PC-9 (cell line): Measurements from ENCODE around the gene ANKEF1. TPM values are rescaled to one million over a fixed set of nuclear protein-coding genes. Genes with fewer than 3 reads are reported as not detected.

Experiments
- BruUV-seq: library from RNA; stranded (reverse); fragments of 400-500 nt; replicated peaks from 2 replicates; lab custom pipeline; 2021; lab: Mats Ljungman, UMichigan
- CTCF ChIA-PET: fragments of 300-600 bp; sonication (Branson Sonifier 250); formaldehyde crosslinking; loops from one replicate; lab custom pipeline; 2022; ENCODE audit warnings: antibody characterized with exemption; lab: Charles Lee
- POLR2A ChIA-PET: fragments of 300-600 bp; sonication (Branson Sonifier 250); formaldehyde crosslinking; loops from one replicate; lab custom pipeline; 2022; ENCODE audit warnings: antibody characterized with exemption; ENCODE audit not compliant: unreplicated experiment; lab: Charles Lee
- DNase-seq, 2 experiments: peaks; one replicate each; pipeline versions ENCODE4 v3.0.0 to v3.0.0-alpha.2; 2015 to 2022; ENCODE audit warnings: mixed read lengths in 1 of 2
- H2AFZ ChIP-seq: fragments of 200-600 bp; sonication (generic); 2 replicates; pipeline ENCODE4 v1.8.1; 2017; ENCODE audit warnings: antibody characterized with exemption
- H3F3A ChIP-seq: fragments of 200-600 bp; sonication (generic); 2 replicates; pipeline ENCODE4 v1.8.1; 2017; ENCODE audit warnings: antibody characterized with exemption, mild to moderate bottlenecking, low read depth; ENCODE audit not compliant: insufficient read depth
- H3K27ac ChIP-seq: fragments of 200-600 bp; sonication (generic); 2 replicates; pipeline ENCODE4 v1.6.1; 2016; ENCODE audit warnings: mixed run types
- H3K27me3 ChIP-seq: fragments of 200-600 bp; sonication (generic); 2 replicates; pipeline ENCODE4 v1.6.1; 2016; ENCODE audit warnings: low read depth, mixed run types; ENCODE audit not compliant: insufficient read depth
- H3K36me3 ChIP-seq: fragments of 200-600 bp; sonication (generic); 2 replicates; pipeline ENCODE4 v1.6.1; 2016; ENCODE audit warnings: low read depth, mixed run types
- H3K4me1 ChIP-seq: fragments of 200-600 bp; sonication (generic); replicated peaks from 2 replicates; pipeline ENCODE4 v1.6.1; 2016; ENCODE audit warnings: mixed run types; ENCODE audit not compliant: insufficient read depth
- H3K4me2 ChIP-seq: fragments of 200-600 bp; sonication (generic); 2 replicates; pipeline ENCODE4 v1.6.1; 2017; ENCODE audit warnings: mixed run types
- H3K4me3 ChIP-seq: fragments of 200-600 bp; sonication (generic); 2 replicates; pipeline ENCODE4 v1.6.1; 2016; ENCODE audit warnings: mixed run types
- H3K79me2 ChIP-seq: fragments of 200-600 bp; sonication (generic); 2 replicates; pipeline ENCODE4 v1.6.1; 2017; ENCODE audit warnings: low read depth, mixed run types
- H3K9me2 ChIP-seq: fragments of 200-600 bp; sonication (generic); 2 replicates; pipeline ENCODE4 v1.8.1; 2017; ENCODE audit warnings: mild to moderate bottlenecking; ENCODE audit not compliant: insufficient read depth
- H3K9me3 ChIP-seq: fragments of 200-600 bp; sonication (generic); 2 replicates; pipeline ENCODE4 v1.8.1; 2016; ENCODE audit warnings: low read depth; ENCODE audit not compliant: insufficient read depth
- H4K20me1 ChIP-seq: fragments of 200-600 bp; sonication (generic); 2 replicates; pipeline ENCODE4 v1.8.1; 2017; ENCODE audit not compliant: insufficient read depth
- CTCF ChIP-seq: fragments of 200-600 bp; sonication (generic); conservative IDR thresholded peaks from 2 replicates; pipeline ENCODE4 v1.6.1; 2017; ENCODE audit warnings: mixed run types, antibody characterized with exemption, mild to moderate bottlenecking, moderate library complexity
- EZH2 ChIP-seq: fragments of 200-600 bp; sonication (generic); IDR thresholded peaks from 2 replicates; pipeline ENCODE4 v1.8.0; 2017; ENCODE audit warnings: antibody characterized with exemption, low read depth
- intact Hi-C: fragments of 100-400 bp; cut with micrococcal nuclease; formaldehyde crosslinking; loops from one replicate; pipeline ENCODE4 v1.10.0; 2022; ENCODE audit not compliant: unreplicated experiment
- total RNA-seq: library from RNA; stranded (reverse); gene quantifications from 2 replicates; pipeline ENCODE4 v1.2.3, GENCODE V29; 2021

Gene ANKEF1
- total RNA-seq, 1 experiment from 2014 or later, result 11.1 TPM

GRCh38 chr20:10089871-10090587, 55.2 kb downstream of the ANKEF1 start:
- intact Hi-C loops, result loop anchor here (1.0 to 10.0 kb wide), 5 partner anchors 112 to 1452 kb away; no protein-coding TSS in a partner anchor
- no peak for DNase-seq
- H2AFZ ChIP-seq, result no peak overlapping the region
- H3K27me3 ChIP-seq, result no peaks in the 10 kb centered on the region
- no peak overlapping the region for H3K4me2 ChIP-seq
- no peaks in the 10 kb centered on the region for H3K9me3 ChIP-seq
- peaks cover 27% of the 10 kb centered on the region for H3K4me1 ChIP-seq
- ChIA-PET CTCF (interaction anchor here (0.5 to 4.1 kb wide), 4 partner anchors 13 to 111 kb away, joined by 3 to 30 read pairs (median 4); no protein-coding TSS in a partner anchor), POLR2A (no interaction called here)
- no peak overlapping the region for H3K4me3 ChIP-seq
- H3K36me3 ChIP-seq, result no peaks in the 10 kb centered on the region
- H3K27ac ChIP-seq, result no peak overlapping the region
- no peaks in the 10 kb centered on the region for H3K79me2 ChIP-seq
- no TSS peak for BruUV-seq
- peaks cover 21% of the 10 kb centered on the region; the same call in 1 of the 2 replicates for H3F3A ChIP-seq
- no peaks in the 10 kb centered on the region for H4K20me1 ChIP-seq
- no peaks in the 10 kb centered on the region for H3K9me2 ChIP-seq
- no peak for TF ChIP-seq EZH2
- no peak for TF ChIP-seq CTCF

- Histone ChIP-seq H3K4me2 (no peak overlapping the region), H4K20me1 (no peaks in the 10 kb centered on the region), H3K4me3 (no peak overlapping the region), H3F3A (peaks cover 21% of the 10 kb centered on the region; the same call in 1 of the 2 replicates), H3K27me3 (no peaks in the 10 kb centered on the region), H3K27ac (no peak overlapping the region), H3K9me3 (no peaks in the 10 kb centered on the region), H3K4me1 (peaks cover 27% of the 10 kb centered on the region), H3K36me3 (no peaks in the 10 kb centered on the region), H2AFZ (no peak overlapping the region), H3K9me2 (no peaks in the 10 kb centered on the region), H3K79me2 (no peaks in the 10 kb centered on the region)
- TF ChIP-seq EZH2 (no peak), CTCF (peak; percentile 83)
- DNase-seq, result peak; percentile 21 to 47
- BruUV-seq, result no TSS peak
- ChIA-PET CTCF (interaction anchor here (0.5 to 4.1 kb wide), 5 partner anchors 12 to 112 kb away, joined by 3 to 30 read pairs (median 4); no protein-coding TSS in a partner anchor), POLR2A (no interaction called here)
- intact Hi-C loops, result loop anchor here (1.0 to 10.0 kb wide), 5 partner anchors 112 to 1452 kb away; no protein-coding TSS in a partner anchor
Measured at GRCh38 chr20:10090588-10091166, 55.9 kb downstream of the ANKEF1 start.

- H3K9me3 ChIP-seq, result no peaks in the 10 kb centered on the region
- H3K79me2 ChIP-seq, result no peaks in the 10 kb centered on the region
- H3F3A ChIP-seq, result peaks cover 21% of the 10 kb centered on the region; the same call in 1 of the 2 replicates
- H2AFZ ChIP-seq, result no peak overlapping the region
- DNase-seq, result peak; percentile 59 to 85
- H3K27ac ChIP-seq, result peak overlapping the region; percentile 53
- H3K36me3 ChIP-seq, result no peaks in the 10 kb centered on the region
- TF ChIP-seq CTCF, result no peak
- no peak for TF ChIP-seq EZH2
- no peaks in the 10 kb centered on the region for H3K27me3 ChIP-seq
- no TSS peak for BruUV-seq
- peak overlapping the region; percentile 63 for H3K4me2 ChIP-seq
- no peaks in the 10 kb centered on the region for H4K20me1 ChIP-seq
- H3K4me3 ChIP-seq, result peak overlapping the region; percentile 7; the same call in 1 of the 2 replicates
- intact Hi-C loops, result loop anchor here (5.0 to 10.0 kb wide), 3 partner anchors 442 to 1449 kb away; no protein-coding TSS in a partner anchor
- POLR2A ChIA-PET, result interaction anchor here (0.6 to 0.7 kb wide), 4 partner anchors 21 to 1717 kb away, joined by 3 to 5 read pairs (median 4); no protein-coding TSS in a partner anchor
- H3K4me1 ChIP-seq, result peaks cover 27% of the 10 kb centered on the region
- CTCF ChIA-PET, result interaction anchor here (0.7 to 4.1 kb wide), 4 partner anchors 16 to 114 kb away, joined by 3 to 30 read pairs (median 4); no protein-coding TSS in a partner anchor
- no peaks in the 10 kb centered on the region for H3K9me2 ChIP-seq
Measured at GRCh38 chr20:10093087-10093591, 58.4 kb downstream of the ANKEF1 start.
